Measurements from ENCODE around the gene GMPR2.

DNA sequence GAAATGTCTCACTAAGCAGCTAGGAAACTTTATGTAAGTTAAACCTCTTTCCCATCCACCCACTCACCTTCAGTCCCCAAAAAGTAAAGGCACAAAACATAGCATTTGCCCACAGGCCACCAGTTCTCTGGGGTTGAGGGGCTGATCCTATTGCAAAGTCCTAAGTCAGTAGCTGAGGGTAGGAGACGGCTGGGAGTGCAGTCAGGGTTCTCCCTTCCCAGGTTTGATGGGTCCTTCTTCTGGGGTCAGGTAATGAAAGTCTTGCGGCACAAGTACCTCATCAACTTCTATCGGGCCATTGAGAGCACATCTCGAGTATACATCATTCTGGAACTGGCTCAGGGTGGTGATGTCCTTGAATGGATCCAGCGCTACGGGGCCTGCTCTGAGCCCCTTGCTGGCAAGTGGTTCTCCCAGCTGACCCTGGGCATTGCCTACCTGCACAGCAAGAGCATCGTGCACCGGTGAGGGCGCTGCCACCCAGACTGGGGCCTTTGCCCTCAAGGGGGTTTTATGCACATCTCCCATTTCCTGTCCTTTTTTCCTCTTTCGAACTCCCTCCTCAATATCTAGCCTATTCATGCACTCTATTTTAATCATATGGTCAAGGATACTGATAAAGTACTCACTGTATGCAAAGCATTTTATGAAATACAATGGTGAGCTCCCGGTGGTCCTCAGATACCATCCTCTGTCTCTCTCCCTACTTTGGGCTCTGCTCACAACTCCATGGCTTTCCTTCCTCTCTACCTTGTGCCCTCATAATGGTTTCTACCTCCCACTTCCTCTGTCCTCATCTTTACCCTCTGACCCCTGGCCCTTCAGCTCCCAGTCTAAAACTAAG lies 26.2 kb upstream of the GMPR2 start:
- TF ChIP-seq, protein P1, sequence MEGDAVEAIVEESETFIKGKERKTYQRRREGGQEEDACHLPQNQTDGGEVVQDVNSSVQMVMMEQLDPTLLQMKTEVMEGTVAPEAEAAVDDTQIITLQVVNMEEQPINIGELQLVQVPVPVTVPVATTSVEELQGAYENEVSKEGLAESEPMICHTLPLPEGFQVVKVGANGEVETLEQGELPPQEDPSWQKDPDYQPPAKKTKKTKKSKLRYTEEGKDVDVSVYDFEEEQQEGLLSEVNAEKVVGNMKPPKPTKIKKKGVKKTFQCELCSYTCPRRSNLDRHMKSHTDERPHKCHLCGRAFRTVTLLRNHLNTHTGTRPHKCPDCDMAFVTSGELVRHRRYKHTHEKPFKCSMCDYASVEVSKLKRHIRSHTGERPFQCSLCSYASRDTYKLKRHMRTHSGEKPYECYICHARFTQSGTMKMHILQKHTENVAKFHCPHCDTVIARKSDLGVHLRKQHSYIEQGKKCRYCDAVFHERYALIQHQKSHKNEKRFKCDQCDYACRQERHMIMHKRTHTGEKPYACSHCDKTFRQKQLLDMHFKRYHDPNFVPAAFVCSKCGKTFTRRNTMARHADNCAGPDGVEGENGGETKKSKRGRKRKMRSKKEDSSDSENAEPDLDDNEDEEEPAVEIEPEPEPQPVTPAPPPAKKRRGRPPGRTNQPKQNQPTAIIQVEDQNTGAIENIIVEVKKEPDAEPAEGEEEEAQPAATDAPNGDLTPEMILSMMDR (IDR thresholded peaks at IDR 0.05; ENCODE audit: low read depth, low read length): no peak
- no peak for TF ChIP-seq EZH2phosphoT487 (IDR thresholded peaks at IDR 0.05; ENCODE audit: low read depth)

Measured in OCI-LY3 (cell line).